Stimulated activated naive CD8-positive, alpha-beta T cell treated with anti-CD3 and anti-CD28 coated beads, Interleukin-15, Interleukin-2, amounts not matched to agents 100 U/mL and 50 U/mL, for 24 hours (primary cell): ENCODE data around the gene LRFN5.
"Not testable (repeated sequence)": the region's sequence is repeated elsewhere in the genome, so short reads cannot be mapped to it uniquely, and the experiment has no call there.

Experiments
- ATAC-seq: fragments of 150-1000 bp; cut with Tn5 transposase; one replicate; pipeline ENCODE4 v1.10.0; 2021
- DNase-seq: peaks from one replicate; pipeline ENCODE4 v3.0.0; 2021

The LRFN5 gene

GRCh38 chr14:41606532-41607303 is at the start of gene LRFN5:
Gene LRFN5 (plus strand): TSS chr14:41606876.
- ATAC-seq = peak; percentile 47
- DNase-seq = peak; percentile 31

- no peak for DNase-seq
- ATAC-seq = no peak
Observed at GRCh38 chr14:41558490-41558889, 48.2 kb upstream of the LRFN5 start.

DNA sequence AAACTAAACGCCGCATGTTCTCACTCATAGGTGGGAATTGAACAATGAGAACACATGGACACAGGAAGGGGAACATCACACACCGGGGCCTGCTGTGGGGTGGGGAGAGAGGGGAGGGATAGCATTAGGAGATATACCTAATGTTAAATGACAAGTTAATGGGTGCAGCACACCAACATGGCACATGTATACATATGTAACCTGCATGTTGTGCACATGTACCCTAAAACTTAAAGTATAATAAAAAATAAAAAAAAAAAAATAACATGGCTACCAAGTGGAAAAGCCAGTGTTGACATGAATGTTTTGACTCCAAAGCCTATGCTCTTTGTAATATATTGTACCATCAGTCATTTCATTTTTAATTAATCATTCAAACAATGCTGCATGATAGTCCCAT is 39.8 kb upstream of the LRFN5 start:
- not testable (repeated sequence) for ATAC-seq, DNase-seq

GRCh38 chr14:41568979-41569378 is 37.7 kb upstream of the LRFN5 start:
- ATAC-seq = no peak
- no peak for DNase-seq

DNA sequence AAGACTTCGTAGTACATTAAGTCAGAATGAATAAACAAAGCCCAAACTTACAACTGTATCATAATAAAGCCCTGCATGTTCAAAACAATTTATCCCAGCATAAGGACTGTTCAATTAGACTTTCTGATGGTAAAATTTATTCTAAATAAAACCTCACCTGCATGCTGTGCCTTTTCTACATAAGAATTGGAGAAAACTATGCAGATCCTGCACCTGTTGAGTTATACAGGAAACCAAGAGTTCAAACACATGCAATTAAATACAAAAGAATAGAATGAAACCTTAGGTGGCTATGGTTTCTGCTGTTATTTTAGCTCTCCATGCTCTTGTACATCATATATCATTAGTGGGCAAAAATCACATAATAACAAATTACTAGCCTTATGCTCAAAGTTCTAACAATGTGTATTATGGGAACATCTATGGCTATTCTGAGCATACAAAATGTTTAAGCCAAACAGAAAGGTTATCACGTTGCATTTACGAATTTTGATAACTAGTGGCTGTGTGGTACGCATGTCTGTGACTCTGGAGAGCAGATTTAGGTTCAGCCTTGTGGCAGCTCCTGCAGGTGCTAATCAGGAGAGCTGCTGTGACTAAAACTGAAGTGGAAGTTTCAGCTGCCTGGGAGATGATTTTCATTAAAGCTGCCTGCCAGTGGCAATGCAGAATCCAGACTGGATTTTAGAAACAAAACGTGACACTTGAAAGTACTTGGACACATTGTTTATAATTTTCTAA is 36.1 kb upstream of the LRFN5 start:
- DNase-seq (no peak), ATAC-seq (no peak)

DNA sequence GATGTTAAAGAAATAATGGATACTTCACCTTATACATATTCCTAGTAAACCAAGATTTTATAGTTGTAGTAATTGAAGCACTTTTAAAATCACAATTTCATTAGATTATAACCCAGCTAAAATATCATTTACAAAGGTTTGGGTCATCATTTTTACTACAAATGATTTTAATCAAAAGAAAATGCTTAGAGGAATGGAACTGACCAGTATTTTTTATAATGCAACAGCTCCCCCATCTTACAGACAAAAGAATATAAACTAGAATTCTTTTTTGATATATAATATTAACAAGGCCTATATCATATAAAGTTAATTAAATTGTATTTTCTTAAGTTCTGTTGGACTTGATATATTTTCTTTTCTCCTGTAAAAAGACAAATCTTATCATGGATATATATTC is 20.4 kb upstream of the LRFN5 start:
- no peak for ATAC-seq

GRCh38 chr14:41597647-41598046 is 9.0 kb upstream of the LRFN5 start:
- no peak for DNase-seq
- no peak for ATAC-seq

More for the DNA sequence above, 20.4 kb upstream of the LRFN5 start:
- no peak for DNase-seq

DNA sequence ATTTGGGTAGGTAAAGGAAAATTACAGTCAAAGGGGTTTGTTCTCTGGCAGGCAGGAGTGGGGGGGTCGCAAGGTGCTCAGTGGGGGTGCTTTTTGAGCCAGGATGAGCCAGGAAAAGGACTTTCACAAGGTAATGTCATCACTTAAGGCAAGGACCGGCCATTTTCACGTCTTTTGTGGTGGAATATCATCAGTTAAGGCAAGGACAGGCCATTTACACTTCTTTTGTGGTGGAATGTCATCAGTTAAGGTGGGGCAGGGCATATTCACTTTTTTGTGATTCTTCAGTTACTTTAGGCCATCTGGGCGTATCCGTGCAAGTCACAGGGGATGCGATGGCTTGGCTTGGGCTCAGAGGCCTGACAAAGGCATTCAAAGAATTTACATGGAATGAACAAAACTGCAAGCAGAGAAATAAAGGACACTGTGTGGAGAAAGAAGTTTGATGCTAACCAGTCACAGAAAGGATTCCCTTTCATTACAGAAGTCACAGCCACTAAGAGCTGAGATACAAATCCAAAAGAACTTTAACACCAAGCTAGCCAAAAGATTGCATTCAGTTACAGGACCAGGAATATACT is 6.8 kb upstream of the LRFN5 start:
- ATAC-seq, DNase-seq: not testable (repeated sequence)

GRCh38 chr14:41604721-41605531 is 1.8 kb upstream of the LRFN5 start:
- no peak for DNase-seq
- ATAC-seq = no peak

GRCh38 chr14:41605550-41606281 is 960 bp upstream of the LRFN5 start:
- DNase-seq (no peak), ATAC-seq (peak; percentile 14)

DNA sequence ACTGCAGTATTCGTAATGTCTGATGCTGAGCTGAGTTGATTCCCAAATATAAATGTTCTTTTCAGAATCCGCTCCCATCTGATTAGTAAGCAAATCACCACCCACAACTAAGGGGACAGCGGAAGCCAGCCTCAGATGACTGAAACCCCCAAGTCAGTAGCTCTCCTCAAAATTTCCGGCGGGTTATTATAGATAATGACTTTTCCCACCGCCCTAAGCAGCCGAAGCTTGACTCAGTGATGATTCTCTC is 469 bp upstream of the LRFN5 start:
- no peak for DNase-seq
- ATAC-seq = peak; percentile 62

GRCh38 chr14:41607304-41607775 is 664 bp downstream of the LRFN5 start:
- ATAC-seq (no peak), DNase-seq (peak; percentile 5)

GRCh38 chr14:41607966-41608663 is 1.4 kb downstream of the LRFN5 start:
- peak; percentile 4 for DNase-seq
- no peak for ATAC-seq

DNA sequence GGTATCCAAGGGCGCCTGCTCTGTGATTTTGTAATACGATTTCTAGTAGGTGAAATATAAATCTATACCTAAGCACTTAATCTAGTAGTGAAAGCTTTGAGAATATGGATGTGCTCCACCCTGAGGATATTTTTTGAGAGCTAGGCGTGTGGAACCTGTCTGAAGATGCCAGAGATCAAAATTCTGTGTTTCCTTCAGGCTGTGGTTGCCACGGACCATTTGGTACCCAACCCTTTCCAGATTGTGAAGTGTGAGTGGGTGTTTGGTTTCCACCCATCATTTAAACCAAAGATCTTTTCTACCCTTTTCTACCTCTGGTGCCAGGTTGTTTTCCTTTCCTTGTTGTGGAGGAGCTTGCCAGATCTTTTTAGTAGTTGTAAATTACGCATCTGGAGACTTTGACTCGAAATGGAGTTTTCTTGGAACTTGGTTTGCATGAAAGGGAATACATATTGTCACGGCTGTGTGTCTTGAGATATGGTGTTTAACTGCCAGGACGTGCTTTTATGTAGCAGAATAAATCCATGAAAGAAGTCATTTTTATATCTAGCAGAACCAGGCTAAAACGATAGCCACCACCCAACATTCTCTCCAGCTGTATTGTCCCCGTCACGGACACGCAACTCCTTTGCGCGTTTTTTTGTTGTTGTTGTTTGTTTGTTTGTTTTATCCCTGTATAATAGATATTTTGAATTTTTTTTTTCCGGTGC is 2.2 kb downstream of the LRFN5 start:
- no peak for DNase-seq
- no peak for ATAC-seq

DNA sequence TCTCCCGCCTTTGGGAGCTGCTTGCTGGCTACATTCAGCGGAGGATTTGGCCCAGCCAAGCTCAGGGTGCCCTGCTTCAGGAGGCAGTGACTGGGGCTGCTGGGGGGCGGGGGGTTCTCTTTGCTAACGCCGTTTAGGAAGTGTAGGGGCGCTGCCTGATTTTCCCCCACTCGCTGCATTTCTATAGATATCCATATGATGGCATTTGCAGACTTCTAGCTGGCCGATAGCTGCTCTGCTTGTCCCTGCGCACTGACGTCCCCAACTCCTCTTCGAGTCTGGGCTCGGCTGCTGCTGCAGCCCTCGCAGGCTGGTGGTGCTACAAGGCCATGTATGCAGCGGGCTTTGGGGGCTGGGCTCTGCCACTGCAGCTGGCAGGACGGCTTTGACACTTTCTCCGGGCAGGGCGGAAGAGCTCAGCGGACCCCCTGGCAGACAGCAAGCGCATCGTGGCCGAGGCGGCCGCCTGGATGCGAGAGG is 3.1 kb downstream of the LRFN5 start:
- DNase-seq = peak; percentile 37
- no peak for ATAC-seq

GRCh38 chr14:41615011-41615595 is 8.4 kb downstream of the LRFN5 start:
- ATAC-seq (no peak), DNase-seq (no peak)

DNA sequence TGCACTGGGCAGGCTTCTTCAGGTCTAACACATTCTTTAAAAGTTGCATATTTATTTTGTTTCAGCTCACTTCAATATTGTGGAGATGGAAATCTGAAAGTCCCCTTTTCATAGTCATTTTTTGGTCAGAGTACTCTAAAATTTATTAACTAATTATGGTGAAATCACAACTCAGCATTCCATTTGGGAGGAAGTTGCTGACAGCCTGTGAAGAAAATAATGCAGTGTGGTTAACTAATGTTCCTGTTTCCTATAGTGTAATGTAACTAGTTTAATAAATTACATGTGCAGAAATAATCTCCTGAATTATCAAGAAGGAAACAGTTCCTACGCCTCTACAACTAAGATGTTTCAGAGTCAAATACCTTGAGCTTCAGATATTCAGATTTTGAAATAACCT is 17.1 kb downstream of the LRFN5 start:
- DNase-seq = no peak
- ATAC-seq = no peak

GRCh38 chr14:41629876-41630275 is 23.2 kb downstream of the LRFN5 start:
- DNase-seq (no peak), ATAC-seq (no peak)

- DNase-seq = no peak
- no peak for ATAC-seq
Observed at GRCh38 chr14:41634286-41634685, 27.6 kb downstream of the LRFN5 start.
